Measurements from ENCODE around the gene KCNK5. TPM values are rescaled to one million over a fixed set of nuclear protein-coding genes. Genes with fewer than 3 reads are reported as not detected.

The KCNK5 gene
- total RNA-seq, 6 experiments from 2014 or later = not detected

GRCh38 chr6:39173270-39173669 lies 56.0 kb downstream of the KCNK5 start:
- no peaks in the 10 kb centered on the region for H3K4me1 Mint-ChIP-seq (ENCODE audit: low read depth)
- no peak overlapping the region for H3K27ac Mint-ChIP-seq
- H3K27me3 Mint-ChIP-seq (ENCODE audit: insufficient read depth) = no peaks in the 10 kb centered on the region
- no peak for TF ChIP-seq CTCF (IDR thresholded peaks at IDR 0.05)
- H3K36me3 Mint-ChIP-seq (ENCODE audit: low read depth) = peaks cover 6% of the 10 kb centered on the region; the same call in 1 of the 2 replicates
- no peak overlapping the region for H3K4me3 Mint-ChIP-seq
- peaks cover 34% of the 10 kb centered on the region for H3K9me3 Mint-ChIP-seq
- no peak for DNase-seq

GRCh38 chr6:39172377-39172757 lies 56.9 kb downstream of the KCNK5 start:
- H3K9me3 Mint-ChIP-seq = peaks cover 27% of the 10 kb centered on the region
- no peaks in the 10 kb centered on the region for H3K4me1 Mint-ChIP-seq (ENCODE audit: low read depth)
- no peak overlapping the region for H3K4me3 Mint-ChIP-seq
- no peaks in the 10 kb centered on the region for H3K27me3 Mint-ChIP-seq (ENCODE audit: insufficient read depth)
- H3K36me3 Mint-ChIP-seq (ENCODE audit: low read depth) = peaks cover 1% of the 10 kb centered on the region; the same call in 1 of the 2 replicates
- TF ChIP-seq CTCF (IDR thresholded peaks at IDR 0.05) = no peak
- no peak for DNase-seq
- no peak overlapping the region for H3K27ac Mint-ChIP-seq

- Mint-ChIP-seq H3K4me1 (ENCODE audit: low read depth) (no peaks in the 10 kb centered on the region), H3K27ac (no peak overlapping the region), H3K27me3 (ENCODE audit: insufficient read depth) (no peaks in the 10 kb centered on the region; the same call in 1 of the 2 replicates), H3K9me3 (peaks cover 24% of the 10 kb centered on the region), H3K36me3 (ENCODE audit: low read depth) (no peaks in the 10 kb centered on the region), H3K4me3 (no peak overlapping the region)
- no peak for TF ChIP-seq CTCF (IDR thresholded peaks at IDR 0.05)
- DNase-seq = no peak
These were observed 57.5 kb downstream of the KCNK5 start for GRCh38 chr6:39171489-39172376.

GRCh38 chr6:39170860-39171259 lies 58.4 kb downstream of the KCNK5 start:
- H3K9me3 Mint-ChIP-seq = peaks cover 26% of the 10 kb centered on the region
- H3K27me3 Mint-ChIP-seq (ENCODE audit: insufficient read depth) = no peaks in the 10 kb centered on the region; the same call in 1 of the 2 replicates
- no peaks in the 10 kb centered on the region for H3K4me1 Mint-ChIP-seq (ENCODE audit: low read depth)
- no peak for TF ChIP-seq CTCF (IDR thresholded peaks at IDR 0.05)
- no peak overlapping the region for H3K27ac Mint-ChIP-seq
- H3K4me3 Mint-ChIP-seq = no peak overlapping the region
- H3K36me3 Mint-ChIP-seq (ENCODE audit: low read depth) = no peaks in the 10 kb centered on the region
- DNase-seq = no peak

- Mint-ChIP-seq H3K36me3 (ENCODE audit: low read depth) (no peaks in the 10 kb centered on the region), H3K4me1 (ENCODE audit: low read depth) (no peaks in the 10 kb centered on the region), H3K27ac (no peak overlapping the region), H3K4me3 (no peak overlapping the region), H3K27me3 (ENCODE audit: insufficient read depth) (no peaks in the 10 kb centered on the region; the same call in 1 of the 2 replicates), H3K9me3 (peaks cover 26% of the 10 kb centered on the region)
- no peak for DNase-seq
- TF ChIP-seq CTCF (IDR thresholded peaks at IDR 0.05) = no peak
These were observed 58.9 kb downstream of the KCNK5 start for GRCh38 chr6:39170389-39170788.
